Measurements from ENCODE around the gene MORN1. TPM values are rescaled to one million over a fixed set of nuclear protein-coding genes. Genes with fewer than 3 reads are reported as not detected.
A peak's percentile ranks its signal among the peaks of the same experiment; 100 is the strongest.

Gene MORN1
- total RNA-seq, 4 donors from 2014 or later = 5.7 to 13.4 (median 8.5) TPM

DNA sequence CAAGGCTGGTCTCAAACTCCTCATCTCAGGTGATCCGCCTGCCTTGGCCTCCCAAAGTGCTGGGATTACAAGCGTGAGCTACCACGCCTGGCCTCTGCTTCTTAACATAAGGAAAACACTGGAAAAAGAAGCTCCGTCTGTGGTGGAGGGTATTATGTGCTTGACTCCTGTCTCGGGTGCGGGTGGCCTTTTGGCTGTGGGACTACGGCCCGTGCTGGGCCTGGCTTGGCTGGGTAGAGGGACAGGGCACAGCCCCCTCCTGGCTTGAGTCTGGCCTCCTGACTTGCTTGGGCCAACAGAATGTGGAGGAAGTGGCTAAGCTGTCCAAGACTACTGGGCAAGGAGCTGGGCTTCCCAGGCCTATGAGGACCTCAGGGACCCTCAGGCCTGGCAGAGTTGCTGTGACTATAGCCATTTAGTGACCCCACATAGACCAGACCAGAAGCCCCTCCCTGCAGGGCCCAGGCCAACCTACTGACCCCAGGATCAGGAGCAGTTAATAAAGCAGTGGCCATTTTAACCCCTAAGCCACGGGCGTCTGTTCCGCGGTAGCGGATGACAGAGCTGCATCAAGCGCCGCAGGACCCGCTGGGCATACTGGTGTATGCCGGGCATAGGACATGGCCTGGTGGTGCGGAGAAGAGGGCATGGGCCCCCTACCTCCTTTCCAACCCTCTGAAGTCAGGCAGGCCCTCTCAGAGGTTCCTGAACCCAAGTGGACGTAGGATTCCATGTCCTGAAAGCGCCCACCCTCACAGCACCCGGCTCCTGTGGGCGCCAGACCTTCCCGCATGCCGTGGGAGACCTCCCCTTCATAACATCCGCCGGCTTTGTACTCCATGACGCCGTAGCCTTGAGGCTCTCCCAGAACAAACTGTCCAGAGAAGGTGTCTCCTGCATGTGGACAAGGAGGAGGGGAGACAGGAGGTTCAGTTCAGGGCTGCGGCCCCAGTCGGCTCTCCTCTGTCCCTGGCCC lies 4.4 kb downstream of the MORN1 start:
- TF ChIP-seq, protein P1, sequence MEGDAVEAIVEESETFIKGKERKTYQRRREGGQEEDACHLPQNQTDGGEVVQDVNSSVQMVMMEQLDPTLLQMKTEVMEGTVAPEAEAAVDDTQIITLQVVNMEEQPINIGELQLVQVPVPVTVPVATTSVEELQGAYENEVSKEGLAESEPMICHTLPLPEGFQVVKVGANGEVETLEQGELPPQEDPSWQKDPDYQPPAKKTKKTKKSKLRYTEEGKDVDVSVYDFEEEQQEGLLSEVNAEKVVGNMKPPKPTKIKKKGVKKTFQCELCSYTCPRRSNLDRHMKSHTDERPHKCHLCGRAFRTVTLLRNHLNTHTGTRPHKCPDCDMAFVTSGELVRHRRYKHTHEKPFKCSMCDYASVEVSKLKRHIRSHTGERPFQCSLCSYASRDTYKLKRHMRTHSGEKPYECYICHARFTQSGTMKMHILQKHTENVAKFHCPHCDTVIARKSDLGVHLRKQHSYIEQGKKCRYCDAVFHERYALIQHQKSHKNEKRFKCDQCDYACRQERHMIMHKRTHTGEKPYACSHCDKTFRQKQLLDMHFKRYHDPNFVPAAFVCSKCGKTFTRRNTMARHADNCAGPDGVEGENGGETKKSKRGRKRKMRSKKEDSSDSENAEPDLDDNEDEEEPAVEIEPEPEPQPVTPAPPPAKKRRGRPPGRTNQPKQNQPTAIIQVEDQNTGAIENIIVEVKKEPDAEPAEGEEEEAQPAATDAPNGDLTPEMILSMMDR (IDR thresholded peaks at IDR 0.05) = no peak
- TF ChIP-seq EP300 (IDR thresholded peaks at IDR 0.05) (no peak), POLR2A (IDR thresholded peaks at IDR 0.05) (no peak), POLR2AphosphoS5 (IDR thresholded peaks at IDR 0.05) (no peak)
- Histone ChIP-seq H3K27me3 (no peaks in the 10 kb centered on the region), H3K9me3 (no peaks in the 10 kb centered on the region), H3K36me3 (no peaks in the 10 kb centered on the region), H3K27ac (no peak overlapping the region), H3K4me1 (peaks cover 15% of the 10 kb centered on the region), H3K4me3 (no peak overlapping the region)
- WGBS = 94% methylated on average over 22 of the region's 30 CpGs
- no peak for DNase-seq (ENCODE audit: low spot score in 2 of 2)

DNA sequence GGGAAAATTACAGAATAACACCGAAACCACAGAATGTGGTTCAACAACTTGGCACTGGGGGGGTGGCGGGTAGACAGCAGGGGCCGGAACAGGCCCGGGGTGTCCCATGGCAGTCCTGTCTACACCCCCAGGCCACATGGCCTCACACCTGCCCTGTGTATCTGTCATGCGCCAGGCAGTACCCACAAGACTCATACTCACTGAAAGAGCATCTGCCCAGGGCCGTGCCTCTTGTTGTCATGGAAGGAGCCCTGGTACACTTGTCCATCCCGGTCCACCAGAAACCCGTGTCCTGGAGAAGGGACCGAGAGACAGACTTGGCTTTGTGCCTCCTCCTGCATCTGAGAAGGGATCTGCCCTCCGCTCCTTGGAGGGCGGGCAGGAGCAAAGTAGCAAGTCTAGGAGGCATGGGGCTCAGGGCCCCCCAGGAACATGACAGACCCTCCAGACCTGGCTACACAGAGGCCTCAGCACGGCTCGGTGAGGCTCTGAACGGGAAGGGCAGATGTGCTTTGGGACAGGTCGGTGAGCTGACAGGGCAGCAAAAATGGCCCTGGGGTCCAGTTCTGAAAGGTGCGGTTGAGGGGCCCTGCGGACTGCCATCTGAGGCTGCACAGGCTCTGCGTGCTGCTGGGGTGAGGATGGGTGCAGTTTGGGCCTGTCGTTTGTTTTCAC lies 5.6 kb downstream of the MORN1 start:
- peak in 1 of 2 donors; percentile 71 for DNase-seq (ENCODE audit: low spot score in 2 of 2)
- H3K36me3 ChIP-seq = no peaks in the 10 kb centered on the region
- no peaks in the 10 kb centered on the region for H3K27me3 ChIP-seq
- peaks cover 22% of the 10 kb centered on the region for H3K4me1 ChIP-seq
- H3K9me3 ChIP-seq = no peaks in the 10 kb centered on the region
- 88% methylated on average over 18 of the region's 19 CpGs for WGBS
- H3K4me3 ChIP-seq = no peak overlapping the region
- no peak for TF ChIP-seq POLR2AphosphoS5 (IDR thresholded peaks at IDR 0.05)
- no peak for TF ChIP-seq POLR2A (IDR thresholded peaks at IDR 0.05)
- no peak for TF ChIP-seq EP300 (IDR thresholded peaks at IDR 0.05)
- TF ChIP-seq, protein P1 (IDR thresholded peaks at IDR 0.05) = no peak
- H3K27ac ChIP-seq = no peak overlapping the region

DNA sequence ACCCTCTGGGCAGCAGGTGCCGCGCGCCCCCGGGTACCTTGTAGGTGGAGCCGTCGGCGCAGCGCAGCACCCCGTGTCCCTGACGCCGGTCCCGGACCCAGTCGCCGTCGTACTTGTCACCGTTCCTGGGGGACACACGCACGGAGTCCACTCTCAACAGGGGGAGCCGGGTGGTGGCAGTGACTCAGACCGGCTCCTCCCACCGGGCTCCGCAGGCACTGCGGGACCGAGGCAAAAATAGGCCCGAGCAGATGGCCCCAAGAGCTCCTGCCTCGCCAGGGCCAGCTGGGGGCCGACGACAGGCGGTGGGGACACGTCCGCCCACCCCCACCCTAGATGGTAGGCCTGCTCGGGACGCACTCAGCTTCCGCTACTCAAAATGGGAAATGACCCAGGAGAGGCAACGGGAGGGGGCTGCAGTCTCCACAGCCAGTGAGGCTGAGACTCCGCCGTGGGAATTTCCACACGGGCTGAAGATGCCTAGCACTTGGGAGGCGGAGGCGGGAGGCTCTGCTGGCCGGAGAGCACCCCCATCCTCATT lies 6.3 kb downstream of the MORN1 start:
- Histone ChIP-seq H3K27me3 (no peaks in the 10 kb centered on the region), H3K9me3 (no peaks in the 10 kb centered on the region), H3K27ac (no peak overlapping the region), H3K4me1 (peaks cover 14% of the 10 kb centered on the region), H3K36me3 (no peaks in the 10 kb centered on the region), H3K4me3 (no peak overlapping the region)
- peak in 1 of 2 donors; percentile 71 for DNase-seq (ENCODE audit: low spot score in 2 of 2)
- 93% methylated on average over 37 of the region's 41 CpGs for WGBS
- TF ChIP-seq POLR2AphosphoS5 (IDR thresholded peaks at IDR 0.05) = no peak
- TF ChIP-seq POLR2A (IDR thresholded peaks at IDR 0.05) = no peak
- TF ChIP-seq, protein P1 (IDR thresholded peaks at IDR 0.05) = no peak
- no peak for TF ChIP-seq EP300 (IDR thresholded peaks at IDR 0.05)

DNA sequence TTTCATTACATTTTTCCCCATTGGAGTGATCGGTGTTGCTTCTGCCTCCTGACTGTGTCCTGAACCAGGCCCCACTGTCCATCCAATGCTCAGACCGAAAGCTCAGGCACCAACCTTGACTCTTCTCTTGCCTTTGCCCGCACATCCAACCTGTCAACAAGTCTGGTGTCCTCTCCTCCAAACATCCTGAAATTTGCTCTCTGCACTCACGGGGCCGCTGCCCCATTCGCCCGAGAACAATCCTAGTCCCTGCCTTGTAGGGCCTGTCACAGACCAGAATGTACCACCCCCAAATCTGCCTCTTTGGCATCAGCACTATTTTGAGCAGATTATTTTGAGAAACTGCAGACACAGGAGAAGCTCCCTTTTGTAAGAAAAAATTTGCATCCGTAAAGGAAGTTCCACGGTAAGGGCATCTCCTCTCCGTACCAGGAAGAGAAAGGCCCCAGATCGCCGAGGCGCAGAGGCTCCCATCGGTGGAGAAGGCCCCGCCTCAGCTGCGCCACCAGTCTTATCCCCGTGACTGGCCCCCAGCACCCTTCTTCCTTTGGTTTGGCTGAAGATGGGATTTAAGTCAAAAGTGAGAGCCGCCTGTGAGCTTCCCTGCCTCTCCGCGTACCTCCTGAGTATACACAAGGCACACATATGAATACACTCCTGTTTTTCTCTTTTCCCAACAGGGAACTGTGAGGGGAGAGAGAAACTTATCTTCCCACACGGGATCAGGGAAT lies 7.1 kb downstream of the MORN1 start:
- no peak for DNase-seq (ENCODE audit: low spot score in 2 of 2)
- H3K27me3 ChIP-seq = no peaks in the 10 kb centered on the region
- no peak overlapping the region for H3K4me3 ChIP-seq
- TF ChIP-seq POLR2A (IDR thresholded peaks at IDR 0.05) = no peak
- TF ChIP-seq POLR2AphosphoS5 (IDR thresholded peaks at IDR 0.05) = no peak
- H3K27ac ChIP-seq = no peak overlapping the region
- H3K4me1 ChIP-seq = peaks cover 13% of the 10 kb centered on the region
- no peaks in the 10 kb centered on the region for H3K9me3 ChIP-seq
- no peaks in the 10 kb centered on the region for H3K36me3 ChIP-seq
- WGBS = 92% methylated on average over 21 of the region's 21 CpGs

DNA sequence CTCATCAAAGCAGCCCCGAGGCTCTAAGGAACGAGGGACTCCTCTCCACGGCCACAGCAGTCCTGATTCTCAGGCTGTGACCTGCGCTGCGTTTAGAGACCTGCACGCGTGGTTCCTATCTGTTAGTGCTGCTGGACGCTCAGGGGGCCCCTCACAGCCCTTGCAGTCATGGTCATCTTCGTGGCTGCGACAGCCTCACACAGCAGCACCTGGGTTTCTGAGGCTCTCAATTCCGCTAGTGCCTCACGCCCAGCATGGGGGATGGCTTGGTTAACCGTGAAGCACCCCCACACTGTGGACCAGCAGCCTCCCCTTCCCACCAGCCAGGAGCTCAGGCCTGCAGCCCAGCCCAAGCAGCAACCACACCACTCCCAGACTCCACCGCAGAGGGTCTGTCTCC lies 7.8 kb downstream of the MORN1 start:
- no peak for TF ChIP-seq POLR2A (IDR thresholded peaks at IDR 0.05)
- TF ChIP-seq POLR2AphosphoS5 (IDR thresholded peaks at IDR 0.05) = no peak
- no peak for TF ChIP-seq EP300 (IDR thresholded peaks at IDR 0.05)
- TF ChIP-seq, protein P1 (IDR thresholded peaks at IDR 0.05) = no peak
- Histone ChIP-seq H3K4me1 (peaks cover 13% of the 10 kb centered on the region), H3K4me3 (no peak overlapping the region), H3K27me3 (no peaks in the 10 kb centered on the region), H3K9me3 (no peaks in the 10 kb centered on the region), H3K27ac (no peak overlapping the region), H3K36me3 (no peaks in the 10 kb centered on the region)
- WGBS = 83% methylated on average over 13 of the region's 14 CpGs
- no peak for DNase-seq (ENCODE audit: low spot score in 2 of 2)
